ENCODE results near the gene HEXB. TPM values are rescaled to one million over a fixed set of nuclear protein-coding genes. Genes with fewer than 3 reads are reported as not detected.

Gene HEXB
- total and polyA plus RNA-seq, 2 of the 13 experiments (the other 11 are each of a cell fraction or from before 2014, with no cell fraction given) = 100 to 104 TPM

GRCh38 chr5:74640954-74641734, 43.9 kb upstream of the HEXB start (continued):
- TF ChIP-seq ZNF607 (CRISPR knock-in tag; IDR thresholded peaks at IDR 0.05; ENCODE audit: borderline replicate concordance) (0 out of 2 replicates have a peak, but pooled peaks have one; percentile 47), POGK (CRISPR knock-in tag; conservative IDR thresholded peaks at IDR 0.05) (0 out of 2 replicates have a peak, but pooled peaks have one; percentile 38), ZC3H4 (CRISPR knock-in tag; IDR thresholded peaks at IDR 0.05; ENCODE audit: borderline replicate concordance) (no peak; the same call in 1 of the 2 replicates), ATAD3A (CRISPR knock-in tag; IDR thresholded peaks at IDR 0.05) (no peak), GZF1 (CRISPR knock-in tag; IDR thresholded peaks at IDR 0.05) (no peak), AHR (CRISPR knock-in tag; IDR thresholded peaks at IDR 0.05) (no peak), THAP11 (CRISPR knock-in tag; IDR thresholded peaks at IDR 0.05) (peak; percentile 30; the same call in 1 of the 2 replicates), NCOA1 (CRISPR knock-in tag; IDR thresholded peaks at IDR 0.05) (no peak), TBX2 (CRISPR knock-in tag; IDR thresholded peaks at IDR 0.05; ENCODE audit: borderline replicate concordance) (no peak)
- TF ChIP-seq, protein P1, sequence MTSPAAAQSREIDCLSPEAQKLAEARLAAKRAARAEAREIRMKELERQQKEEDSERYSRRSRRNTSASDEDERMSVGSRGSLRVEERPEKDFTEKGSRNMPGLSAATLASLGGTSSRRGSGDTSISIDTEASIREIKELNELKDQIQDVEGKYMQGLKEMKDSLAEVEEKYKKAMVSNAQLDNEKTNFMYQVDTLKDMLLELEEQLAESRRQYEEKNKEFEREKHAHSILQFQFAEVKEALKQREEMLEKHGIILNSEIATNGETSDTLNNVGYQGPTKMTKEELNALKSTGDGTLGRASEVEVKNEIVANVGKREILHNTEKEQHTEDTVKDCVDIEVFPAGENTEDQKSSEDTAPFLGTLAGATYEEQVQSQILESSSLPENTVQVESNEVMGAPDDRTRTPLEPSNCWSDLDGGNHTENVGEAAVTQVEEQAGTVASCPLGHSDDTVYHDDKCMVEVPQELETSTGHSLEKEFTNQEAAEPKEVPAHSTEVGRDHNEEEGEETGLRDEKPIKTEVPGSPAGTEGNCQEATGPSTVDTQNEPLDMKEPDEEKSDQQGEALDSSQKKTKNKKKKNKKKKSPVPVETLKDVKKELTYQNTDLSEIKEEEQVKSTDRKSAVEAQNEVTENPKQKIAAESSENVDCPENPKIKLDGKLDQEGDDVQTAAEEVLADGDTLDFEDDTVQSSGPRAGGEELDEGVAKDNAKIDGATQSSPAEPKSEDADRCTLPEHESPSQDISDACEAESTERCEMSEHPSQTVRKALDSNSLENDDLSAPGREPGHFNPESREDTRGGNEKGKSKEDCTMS (CRISPR knock-in tag; conservative IDR thresholded peaks at IDR 0.05) = 0 out of 2 replicates have a peak, but pooled peaks have one; percentile 25
- TF ChIP-seq, protein P2, sequence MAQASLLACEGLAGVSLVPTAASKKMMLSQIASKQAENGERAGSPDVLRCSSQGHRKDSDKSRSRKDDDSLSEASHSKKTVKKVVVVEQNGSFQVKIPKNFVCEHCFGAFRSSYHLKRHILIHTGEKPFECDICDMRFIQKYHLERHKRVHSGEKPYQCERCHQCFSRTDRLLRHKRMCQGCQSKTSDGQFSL (CRISPR knock-in tag; IDR thresholded peaks at IDR 0.05) = peak; percentile 54; the same call in 1 of the 2 replicates

All from HepG2 (cell line).